Mammary epithelial cell (primary cell): ENCODE measurements around the gene BAIAP2L1.

Experiments used
- EZH2 ChIP-seq: IDR thresholded peaks from 2 replicates; pipeline ENCODE4 v1.6.1; 2012; ENCODE audit warnings: low read length, inconsistent platforms, borderline replicate concordance
- TF ChIP-seq, protein P1 (sequence below), 2 donors: IDR thresholded peaks in 1 of 2; conservative IDR thresholded peaks in 1 of 2; 2 replicates each; pipeline ENCODE4 v1.5.1; 2011 to 2012; ENCODE audit warnings: inconsistent platforms in 2 of 2, low read length in 2 of 2, mild to moderate bottlenecking in 2 of 2, control low read depth in 1 of 2, low read depth in 1 of 2; ENCODE audit not compliant: insufficient read depth in 1 of 2; ENCODE audit errors: extremely low read depth in 1 of 2

DNA sequence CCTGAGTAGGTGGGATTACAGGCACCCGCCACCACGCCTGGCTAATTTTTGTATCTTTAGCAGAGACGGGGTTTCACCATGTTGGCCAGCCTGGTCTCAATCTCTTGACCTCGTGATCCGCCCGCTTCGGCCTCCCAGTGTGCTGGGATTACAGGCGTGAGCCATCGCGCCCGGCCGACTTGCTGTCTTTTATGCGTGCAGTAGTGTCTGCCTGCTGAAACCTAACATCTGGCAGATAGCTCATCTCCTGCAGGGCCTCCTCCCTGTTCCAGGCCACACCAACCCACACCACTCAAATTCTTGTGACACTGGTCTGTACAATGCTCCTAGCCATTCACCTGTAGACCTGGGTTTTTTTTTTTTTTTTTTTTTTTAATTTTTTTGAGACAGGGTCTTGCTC is 41.5 kb downstream of the BAIAP2L1 start:
- TF ChIP-seq, protein P1, sequence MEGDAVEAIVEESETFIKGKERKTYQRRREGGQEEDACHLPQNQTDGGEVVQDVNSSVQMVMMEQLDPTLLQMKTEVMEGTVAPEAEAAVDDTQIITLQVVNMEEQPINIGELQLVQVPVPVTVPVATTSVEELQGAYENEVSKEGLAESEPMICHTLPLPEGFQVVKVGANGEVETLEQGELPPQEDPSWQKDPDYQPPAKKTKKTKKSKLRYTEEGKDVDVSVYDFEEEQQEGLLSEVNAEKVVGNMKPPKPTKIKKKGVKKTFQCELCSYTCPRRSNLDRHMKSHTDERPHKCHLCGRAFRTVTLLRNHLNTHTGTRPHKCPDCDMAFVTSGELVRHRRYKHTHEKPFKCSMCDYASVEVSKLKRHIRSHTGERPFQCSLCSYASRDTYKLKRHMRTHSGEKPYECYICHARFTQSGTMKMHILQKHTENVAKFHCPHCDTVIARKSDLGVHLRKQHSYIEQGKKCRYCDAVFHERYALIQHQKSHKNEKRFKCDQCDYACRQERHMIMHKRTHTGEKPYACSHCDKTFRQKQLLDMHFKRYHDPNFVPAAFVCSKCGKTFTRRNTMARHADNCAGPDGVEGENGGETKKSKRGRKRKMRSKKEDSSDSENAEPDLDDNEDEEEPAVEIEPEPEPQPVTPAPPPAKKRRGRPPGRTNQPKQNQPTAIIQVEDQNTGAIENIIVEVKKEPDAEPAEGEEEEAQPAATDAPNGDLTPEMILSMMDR (conservative IDR thresholded peaks at IDR 0.05 in 1 of 2, IDR thresholded peaks at IDR 0.05 in 1 of 2; ENCODE audit: extremely low read depth in 1 of 2, insufficient read depth in 1 of 2, low read depth in 1 of 2, low read length in 2 of 2): no peak
- no peak for TF ChIP-seq EZH2
